B cell (primary cell): ENCODE measurements around the gene NTMT1.

Experiments
- EZH2 ChIP-seq: IDR thresholded peaks from 2 replicates; pipeline ENCODE4 v1.6.1; 2012; ENCODE audit warnings: borderline replicate concordance, low read depth, mild to moderate bottlenecking, moderate library complexity, low read length; ENCODE audit not compliant: insufficient read depth, poor library complexity, severe bottlenecking
- TF ChIP-seq, protein P1 (sequence below): fragments of 200-600 bp; IDR thresholded peaks from one replicate; pipeline ENCODE4 v1.8.0; 2022; ENCODE audit warnings: antibody characterized with exemption, mild to moderate bottlenecking

DNA sequence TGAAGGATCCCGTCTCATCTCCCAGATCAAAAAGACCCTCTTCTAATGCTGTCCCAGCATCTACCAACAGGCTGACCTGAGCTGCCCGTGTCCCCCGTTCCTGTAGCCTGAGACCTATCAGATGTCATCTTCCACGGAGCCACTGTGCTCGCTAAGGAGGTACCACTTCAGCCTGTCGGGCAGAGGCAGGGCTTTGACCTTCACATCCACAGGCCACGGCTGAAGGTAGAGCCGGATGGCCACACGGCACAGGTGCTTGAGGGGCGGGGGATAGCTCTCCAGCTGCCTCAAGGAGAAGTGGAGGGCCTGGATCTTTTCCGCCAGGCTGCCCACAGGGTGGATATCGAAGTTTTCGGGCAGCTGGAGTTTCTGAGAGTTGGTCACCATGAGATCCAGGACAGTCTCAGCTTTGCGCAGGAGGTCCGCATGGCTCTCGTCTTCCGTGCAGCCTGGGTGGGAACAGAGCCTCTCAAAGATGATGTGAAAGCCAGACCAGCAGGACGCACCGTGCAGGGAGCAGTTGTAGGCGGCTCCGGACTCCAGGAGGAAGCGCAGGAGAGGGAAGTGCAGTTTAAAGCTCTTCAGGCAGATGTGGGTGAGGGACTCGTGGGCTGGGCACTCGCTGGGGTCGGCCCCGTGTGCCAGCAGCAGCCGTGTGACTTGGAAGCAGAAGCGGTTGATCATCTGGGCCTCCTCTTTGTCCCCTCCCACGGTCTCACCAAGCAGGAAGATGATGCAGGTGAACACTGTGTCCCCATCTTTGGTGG is 11.9 kb downstream of the NTMT1 start:
- TF ChIP-seq, protein P1, sequence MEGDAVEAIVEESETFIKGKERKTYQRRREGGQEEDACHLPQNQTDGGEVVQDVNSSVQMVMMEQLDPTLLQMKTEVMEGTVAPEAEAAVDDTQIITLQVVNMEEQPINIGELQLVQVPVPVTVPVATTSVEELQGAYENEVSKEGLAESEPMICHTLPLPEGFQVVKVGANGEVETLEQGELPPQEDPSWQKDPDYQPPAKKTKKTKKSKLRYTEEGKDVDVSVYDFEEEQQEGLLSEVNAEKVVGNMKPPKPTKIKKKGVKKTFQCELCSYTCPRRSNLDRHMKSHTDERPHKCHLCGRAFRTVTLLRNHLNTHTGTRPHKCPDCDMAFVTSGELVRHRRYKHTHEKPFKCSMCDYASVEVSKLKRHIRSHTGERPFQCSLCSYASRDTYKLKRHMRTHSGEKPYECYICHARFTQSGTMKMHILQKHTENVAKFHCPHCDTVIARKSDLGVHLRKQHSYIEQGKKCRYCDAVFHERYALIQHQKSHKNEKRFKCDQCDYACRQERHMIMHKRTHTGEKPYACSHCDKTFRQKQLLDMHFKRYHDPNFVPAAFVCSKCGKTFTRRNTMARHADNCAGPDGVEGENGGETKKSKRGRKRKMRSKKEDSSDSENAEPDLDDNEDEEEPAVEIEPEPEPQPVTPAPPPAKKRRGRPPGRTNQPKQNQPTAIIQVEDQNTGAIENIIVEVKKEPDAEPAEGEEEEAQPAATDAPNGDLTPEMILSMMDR, result no peak
- no peak for TF ChIP-seq EZH2
